NCI-H1436 treated with DMSO at 0.1 percent for 48 hours (cell line): ENCODE data around the gene USP37.

Source experiments
- DNase-seq: peaks from one replicate; lab custom pipeline; 2025; lab: John Stamatoyannopoulos, UW

The USP37 gene

DNA sequence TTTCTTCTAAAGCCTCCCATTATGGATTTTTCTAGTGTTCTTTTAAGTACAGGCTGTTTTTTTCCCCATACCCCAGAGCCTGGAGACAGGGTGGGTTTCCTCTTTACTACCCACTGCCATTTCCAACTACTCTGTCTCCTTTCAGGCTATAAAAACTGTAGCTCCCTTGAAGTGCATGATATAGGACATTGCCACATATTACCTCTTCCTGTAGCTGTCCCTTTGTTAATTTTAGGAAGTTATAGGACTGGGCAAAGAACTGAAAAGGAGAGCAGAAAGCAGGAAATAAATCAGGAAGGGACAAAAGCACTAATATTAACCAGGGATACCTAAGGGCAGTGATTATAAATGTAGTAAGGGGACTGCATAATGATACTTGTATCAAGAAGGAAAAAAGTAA, 95.2 kb downstream of the USP37 start:
- no peak for DNase-seq

- no peak for DNase-seq
Measured at GRCh38 chr2:218471982-218472381, 96.2 kb downstream of the USP37 start.

- DNase-seq: no peak
Measured at GRCh38 chr2:218471036-218471435, 97.1 kb downstream of the USP37 start.

GRCh38 chr2:218470448-218470847, 97.7 kb downstream of the USP37 start:
- DNase-seq: no peak

- no peak for DNase-seq
Measured at GRCh38 chr2:218465987-218466633, 102.0 kb downstream of the USP37 start.

GRCh38 chr2:218458598-218458997, 109.6 kb downstream of the USP37 start:
- DNase-seq: no peak

GRCh38 chr2:218456849-218457248, 111.3 kb downstream of the USP37 start:
- DNase-seq: no peak

GRCh38 chr2:218452079-218452478, 116.1 kb downstream of the USP37 start:
- DNase-seq: no peak

GRCh38 chr2:218448934-218449333, 119.2 kb downstream of the USP37 start:
- no peak for DNase-seq

- no peak for DNase-seq
Measured at GRCh38 chr2:218447072-218447471, 121.1 kb downstream of the USP37 start.

GRCh38 chr2:218446547-218446946, 121.6 kb downstream of the USP37 start:
- DNase-seq: no peak

GRCh38 chr2:218445602-218446001, 122.5 kb downstream of the USP37 start:
- DNase-seq: no peak

- DNase-seq: no peak
Measured at GRCh38 chr2:218444692-218445357, 123.3 kb downstream of the USP37 start.

GRCh38 chr2:218438596-218438995, 129.6 kb downstream of the USP37 start:
- no peak for DNase-seq

- DNase-seq: no peak
Measured at GRCh38 chr2:218437969-218438368, 130.2 kb downstream of the USP37 start.

DNA sequence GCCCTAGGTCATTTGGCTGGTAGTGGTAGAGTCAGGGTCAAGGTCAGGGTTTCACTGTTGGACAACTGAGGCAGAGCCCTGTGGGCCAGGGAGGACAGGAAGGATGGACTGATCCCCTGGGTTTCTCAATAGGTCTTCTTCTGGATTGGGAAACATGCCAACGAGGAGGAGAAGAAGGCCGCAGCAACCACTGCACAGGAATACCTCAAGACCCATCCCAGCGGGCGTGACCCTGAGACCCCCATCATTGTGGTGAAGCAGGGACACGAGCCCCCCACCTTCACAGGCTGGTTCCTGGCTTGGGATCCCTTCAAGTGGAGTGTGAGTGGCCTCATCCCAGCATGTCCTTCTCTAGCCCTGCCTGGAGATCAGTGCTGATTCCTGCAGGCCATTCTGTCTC, 131.2 kb downstream of the USP37 start:
- DNase-seq: no peak

DNA sequence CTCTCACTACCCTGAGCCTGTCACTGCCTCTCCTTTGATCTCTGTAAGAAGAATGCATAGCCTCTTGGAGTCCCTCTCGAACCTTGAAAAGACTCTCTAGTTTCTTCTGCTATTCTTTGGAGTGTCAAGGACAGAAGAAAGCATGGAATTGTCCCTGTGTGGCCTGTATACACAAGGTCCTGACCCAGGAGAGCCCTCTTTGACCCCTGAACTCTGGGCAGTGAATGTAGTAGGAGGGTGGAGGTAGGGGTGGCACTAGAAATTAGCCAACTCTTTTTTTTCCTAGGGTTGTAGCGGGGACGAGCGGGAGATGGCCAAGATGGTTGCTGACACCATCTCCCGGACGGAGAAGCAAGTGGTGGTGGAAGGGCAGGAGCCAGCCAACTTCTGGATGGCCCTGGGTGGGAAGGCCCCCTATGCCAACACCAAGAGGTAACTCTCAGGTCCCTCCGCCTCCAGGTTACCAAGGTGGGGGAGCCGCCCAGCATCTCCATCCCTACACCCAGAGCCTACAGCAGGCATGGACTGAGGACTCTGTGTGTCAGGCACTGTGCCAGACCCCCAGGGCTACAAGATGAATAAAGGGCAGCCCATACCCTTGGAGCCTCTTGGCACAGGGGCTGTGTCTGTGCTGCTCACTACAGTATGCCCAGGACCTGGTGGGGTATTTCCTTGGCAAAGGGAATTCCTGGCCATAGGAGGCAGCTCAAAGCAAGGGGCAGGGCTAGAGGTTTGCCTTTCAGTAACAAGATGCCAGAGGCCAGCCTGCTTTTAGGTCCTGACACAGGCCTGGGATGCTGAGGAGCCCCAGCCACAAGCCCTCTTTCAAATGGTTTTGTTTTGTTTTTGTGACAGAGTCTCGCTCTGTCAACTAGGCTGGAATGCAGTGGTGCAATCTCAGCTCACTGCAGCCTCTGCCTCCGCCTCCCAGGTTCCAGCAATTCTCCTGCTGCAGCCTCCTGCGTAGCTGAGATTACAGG, 132.9 kb downstream of the USP37 start:
- DNase-seq: no peak

- no peak for DNase-seq
Measured at GRCh38 chr2:218434456-218434855, 133.7 kb downstream of the USP37 start.

- DNase-seq: no peak
Measured at GRCh38 chr2:218432676-218433365, 135.3 kb downstream of the USP37 start.

DNA sequence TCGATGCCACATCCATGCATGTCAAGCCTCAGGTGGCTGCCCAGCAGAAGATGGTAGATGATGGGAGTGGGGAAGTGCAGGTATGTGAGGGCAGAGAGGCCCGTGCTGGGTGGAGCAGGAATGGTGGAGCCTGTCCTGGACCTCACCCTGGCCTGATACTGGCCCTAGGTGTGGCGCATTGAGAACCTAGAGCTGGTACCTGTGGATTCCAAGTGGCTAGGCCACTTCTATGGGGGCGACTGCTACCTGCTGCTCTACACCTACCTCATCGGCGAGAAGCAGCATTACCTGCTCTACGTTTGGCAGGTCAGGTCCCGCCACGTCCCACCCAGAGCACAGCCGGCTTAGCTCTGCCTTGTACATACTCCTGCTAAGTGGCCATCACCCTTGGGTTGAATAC, 136.3 kb downstream of the USP37 start:
- DNase-seq: no peak

GRCh38 chr2:218430721-218431120, 137.4 kb downstream of the USP37 start:
- DNase-seq: no peak
